DLD1 (cell line): ENCODE data around the gene CRISP2.

Source experiments
- in situ Hi-C: cut with HindIII; loops from 2 replicates; pipeline ENCODE4 v1.10.0; 2017; ENCODE audit warnings: low sequenced_read_pairs

Gene CRISP2

GRCh38 chr6:49662231-49662891 is 51.0 kb downstream of the CRISP2 start:
- in situ Hi-C loops, result no loop called here

- in situ Hi-C loops, result no loop called here
These were observed 59.4 kb downstream of the CRISP2 start for GRCh38 chr6:49653942-49654341.

- in situ Hi-C loops, result no loop called here
These were observed 59.9 kb downstream of the CRISP2 start for GRCh38 chr6:49653438-49653837.

- in situ Hi-C loops, result no loop called here
These were observed 62.1 kb downstream of the CRISP2 start for GRCh38 chr6:49651239-49651638.

GRCh38 chr6:49649988-49650387 is 63.4 kb downstream of the CRISP2 start:
- in situ Hi-C loops, result no loop called here

- in situ Hi-C loops, result no loop called here
These were observed 65.3 kb downstream of the CRISP2 start for GRCh38 chr6:49648036-49648435.

GRCh38 chr6:49647476-49647875 is 65.9 kb downstream of the CRISP2 start:
- in situ Hi-C loops, result no loop called here

GRCh38 chr6:49646942-49647341 is 66.4 kb downstream of the CRISP2 start:
- in situ Hi-C loops, result no loop called here

- in situ Hi-C loops, result no loop called here
These were observed 67.1 kb downstream of the CRISP2 start for GRCh38 chr6:49646130-49646824.

- in situ Hi-C loops, result no loop called here
These were observed 68.2 kb downstream of the CRISP2 start for GRCh38 chr6:49645139-49645538.
